ENCODE measurements around the gene KDM6B.

- TF ChIP-seq CTCF (IDR thresholded peaks at IDR 0.05): no peak
- no peak for TF ChIP-seq POLR2AphosphoS5 (IDR thresholded peaks at IDR 0.05)
Observed at GRCh38 chr17:7842380-7843256, 8.6 kb downstream of the KDM6B start.
